Heart left ventricle (tissue), 13 donors: Measurements from ENCODE around the gene CBY1.

Source experiments
- POLR2A ChIP-seq, 2 donors: fragments of 450-650 bp; IDR thresholded peaks; one replicate each; pipeline ENCODE4 v1.6.1; 2017; ENCODE audit warnings: antibody characterized with exemption in 2 of 2, mild to moderate bottlenecking in 2 of 2, moderate library complexity in 2 of 2
- TF ChIP-seq, protein P1 (sequence below), 12 donors: fragments of 200-600 bp; sonication (generic) in 4 of 12; IDR thresholded peaks; one replicate each; pipeline versions ENCODE4 v1.5.0 to v1.8.0; 2018 to 2022; ENCODE audit warnings: antibody characterized with exemption in 12 of 12, mild to moderate bottlenecking in 5 of 12
- donor health status: ischemic (EF 13 %, LVEDD 7.1; RV severe dilation, severe dysfunction).
- donor health status: DM: no; HTN: yes; CAD: no.
- donor health status: DM: no; HTN: no; CAD: no.
- donor health status: ischemic (EF 25% LVEDD 6.9; RV normal size, moderate dysfunction).
- donor health status: ischemic (EF 25% LVEDD 5.7; RV mildly dilated, moderate dysfunction).
- donor health status: ischemic (EF 35%, LVEDD 5.7; RV mildly dilated, moderate dysfunction).
- donor health status: nonischemic (EF 11% LVEDD 7.7; RV severe dilation, severe dysfunction).
- donor health status: DM: yes; HTN: yes; CAD: no.
- donor health status: PGD.
- donor health status: ischemic (EF 29% LVEDD 5.4; RV normal size, mild dysfunction).
- donor health status: nonischemic (EF 23%, LVEDD 6.1; RV moderate dilation, normal function).

DNA sequence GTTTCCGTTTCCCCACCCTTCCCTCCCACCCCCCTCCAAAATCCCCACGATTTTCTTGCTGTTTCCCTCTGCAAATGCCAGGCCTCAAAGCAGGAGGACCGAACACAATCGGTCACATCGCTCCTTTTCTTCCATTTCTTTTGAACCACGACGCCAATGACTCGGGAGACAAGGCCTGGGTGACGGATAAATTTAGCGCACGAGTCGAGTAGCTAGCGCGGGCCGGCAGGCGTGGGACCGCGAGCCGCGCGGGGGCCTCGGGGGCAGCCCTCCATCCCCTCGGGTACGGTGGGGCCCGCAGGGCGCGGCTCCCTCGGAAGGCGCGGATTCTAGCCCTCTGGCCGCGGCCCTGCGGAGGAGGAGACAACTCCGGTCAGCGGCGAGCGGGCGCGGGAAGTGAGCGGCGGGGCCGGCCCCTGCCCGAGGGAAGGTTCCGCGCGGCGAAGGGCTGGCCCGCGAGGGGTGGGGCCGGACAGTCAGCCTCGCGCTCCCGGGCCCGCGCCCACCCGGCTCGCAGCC is 43.9 kb downstream of the CBY1 start:
- TF ChIP-seq, protein P1, sequence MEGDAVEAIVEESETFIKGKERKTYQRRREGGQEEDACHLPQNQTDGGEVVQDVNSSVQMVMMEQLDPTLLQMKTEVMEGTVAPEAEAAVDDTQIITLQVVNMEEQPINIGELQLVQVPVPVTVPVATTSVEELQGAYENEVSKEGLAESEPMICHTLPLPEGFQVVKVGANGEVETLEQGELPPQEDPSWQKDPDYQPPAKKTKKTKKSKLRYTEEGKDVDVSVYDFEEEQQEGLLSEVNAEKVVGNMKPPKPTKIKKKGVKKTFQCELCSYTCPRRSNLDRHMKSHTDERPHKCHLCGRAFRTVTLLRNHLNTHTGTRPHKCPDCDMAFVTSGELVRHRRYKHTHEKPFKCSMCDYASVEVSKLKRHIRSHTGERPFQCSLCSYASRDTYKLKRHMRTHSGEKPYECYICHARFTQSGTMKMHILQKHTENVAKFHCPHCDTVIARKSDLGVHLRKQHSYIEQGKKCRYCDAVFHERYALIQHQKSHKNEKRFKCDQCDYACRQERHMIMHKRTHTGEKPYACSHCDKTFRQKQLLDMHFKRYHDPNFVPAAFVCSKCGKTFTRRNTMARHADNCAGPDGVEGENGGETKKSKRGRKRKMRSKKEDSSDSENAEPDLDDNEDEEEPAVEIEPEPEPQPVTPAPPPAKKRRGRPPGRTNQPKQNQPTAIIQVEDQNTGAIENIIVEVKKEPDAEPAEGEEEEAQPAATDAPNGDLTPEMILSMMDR (IDR thresholded peaks at IDR 0.05), result no peak
- no peak for TF ChIP-seq POLR2A (IDR thresholded peaks at IDR 0.05)
